Keratinocyte (primary cell): ENCODE measurements around the gene FKTN. TPM values are rescaled to one million over a fixed set of nuclear protein-coding genes. Genes with fewer than 3 reads are reported as not detected.

Experiments used
- DNase-seq: peaks from one replicate; pipeline ENCODE4 v3.0.0-alpha.2; 2011; ENCODE audit warnings: low read depth, missing footprints, low spot score
- FAIRE-seq: peaks from 2 replicates; lab custom pipeline; 2011; peaks lifted over from hg19 to GRCh38; lab: Jason Lieb, UNC
- H2AFZ ChIP-seq: 2 replicates; pipeline ENCODE4 v1.6.0; 2012; ENCODE audit warnings: low read length, control low read depth, inconsistent platforms; ENCODE audit not compliant: control insufficient read depth
- H3K27ac ChIP-seq: 2 replicates; pipeline ENCODE4 v1.5.1; 2011; ENCODE audit warnings: low read length; ENCODE audit not compliant: control insufficient read depth, insufficient read depth
- H3K27me3 ChIP-seq: 3 replicates; pipeline ENCODE4 v1.6.0; 2011; ENCODE audit warnings: low read length; ENCODE audit not compliant: control insufficient read depth, insufficient read depth; ENCODE audit errors: extremely low read depth
- H3K36me3 ChIP-seq, 2 experiments: 2 replicates in 1 of 2; 3 replicates in 1 of 2; pipeline ENCODE4 v1.5.1; 2011; ENCODE audit warnings: low read length in 2 of 2, mild to moderate bottlenecking in 1 of 2; ENCODE audit not compliant: control insufficient read depth in 2 of 2, insufficient read depth in 2 of 2; ENCODE audit errors: extremely low read depth in 1 of 2
- H3K4me1 ChIP-seq: 3 replicates; pipeline ENCODE4 v1.5.1; 2011; ENCODE audit warnings: low read length; ENCODE audit not compliant: control insufficient read depth, insufficient read depth; ENCODE audit errors: extremely low read depth
- H3K4me2 ChIP-seq: 3 replicates; pipeline ENCODE4 v1.6.0; 2011; ENCODE audit warnings: low read depth, low read length; ENCODE audit not compliant: control insufficient read depth, insufficient read depth; ENCODE audit errors: extremely low read depth
- H3K4me3 ChIP-seq, 3 experiments: fragments of 200-600 bp in 1 of 3; sonication (generic) in 1 of 3; 2 replicates in 2 of 3; 3 replicates in 1 of 3; pipeline ENCODE4 v1.5.1; 2011 to 2016; ENCODE audit warnings: low read length in 3 of 3, mild to moderate bottlenecking in 3 of 3, control low read depth in 2 of 3, inconsistent platforms in 1 of 3, low read depth in 1 of 3, mixed read lengths in 1 of 3, mixed run types in 1 of 3, moderate library complexity in 1 of 3; ENCODE audit not compliant: control insufficient read depth in 2 of 3, insufficient read depth in 2 of 3; ENCODE audit errors: extremely low read depth in 1 of 3
- H3K79me2 ChIP-seq: 2 replicates; pipeline ENCODE4 v1.6.0; 2012; ENCODE audit warnings: low read length; ENCODE audit not compliant: control insufficient read depth, insufficient read depth
- H3K9ac ChIP-seq: 3 replicates; pipeline ENCODE4 v1.6.0; 2011; ENCODE audit warnings: low read length; ENCODE audit not compliant: control insufficient read depth, insufficient read depth; ENCODE audit errors: extremely low read depth
- H3K9me1 ChIP-seq: 3 replicates; pipeline ENCODE4 v1.6.0; 2011; ENCODE audit warnings: low read length; ENCODE audit not compliant: control insufficient read depth, insufficient read depth; ENCODE audit errors: extremely low read depth
- H3K9me3 ChIP-seq: 2 replicates; pipeline ENCODE4 v1.5.1; 2012; ENCODE audit warnings: low read depth, low read length; ENCODE audit not compliant: control insufficient read depth
- H4K20me1 ChIP-seq: 3 replicates; pipeline ENCODE4 v1.6.0; 2011; ENCODE audit warnings: low read length; ENCODE audit not compliant: control insufficient read depth, insufficient read depth; ENCODE audit errors: extremely low read depth
- EZH2 ChIP-seq: IDR thresholded peaks from one replicate; pipeline ENCODE4 v1.6.1; 2012; ENCODE audit warnings: inconsistent platforms, mild to moderate bottlenecking, low read length, moderate library complexity
- dilution Hi-C: fragments of 300-500 bp; cut with MboI; formaldehyde crosslinking; loops from one replicate; pipeline ENCODE4 v1.7.0; 2020; ENCODE audit warnings: low sequenced_read_pairs; ENCODE audit not compliant: extremely low pct_ligation_motif_present
- polyA plus RNA-seq, 5 experiments: library from polyadenylated mRNA; depleted of rRNA in 3 of 5; stranded (reverse) in 3 of 5; stranded (forward) in 1 of 5; unstranded in 1 of 5; fragments of >200 nt; gene quantifications; 1 replicate in 1 of 5; 2 replicates in 3 of 5; 3 replicates in 1 of 5; pipeline versions ENCODE4 v1.2.1 to v1.2.3, GENCODE V29; 2011 to 2012; ENCODE audit warnings: missing spikeins in 2 of 5, low read depth in 1 of 5, low replicate concordance in 1 of 5
- TF ChIP-seq, protein P1 (sequence below), 3 experiments: IDR thresholded peaks in 1 of 3; conservative IDR thresholded peaks in 1 of 3; optimal IDR thresholded peaks in 1 of 3; 2 replicates in 2 of 3; 3 replicates in 1 of 3; pipeline versions ENCODE3 to v1.5.1; 2011; ENCODE audit warnings: low read length in 3 of 3, mild to moderate bottlenecking in 3 of 3, moderate library complexity in 2 of 3, control low read depth in 1 of 3, inconsistent platforms in 1 of 3; ENCODE audit not compliant: insufficient read depth in 2 of 3; ENCODE audit errors: extremely low read depth in 1 of 3

Gene FKTN
- polyA plus RNA-seq, 1 donor (not counting 4 experiments of a cell fraction or from before 2014, with no cell fraction given), result 15.9 TPM

- dilution Hi-C loops, result no loop called here
- TF ChIP-seq, protein P1, sequence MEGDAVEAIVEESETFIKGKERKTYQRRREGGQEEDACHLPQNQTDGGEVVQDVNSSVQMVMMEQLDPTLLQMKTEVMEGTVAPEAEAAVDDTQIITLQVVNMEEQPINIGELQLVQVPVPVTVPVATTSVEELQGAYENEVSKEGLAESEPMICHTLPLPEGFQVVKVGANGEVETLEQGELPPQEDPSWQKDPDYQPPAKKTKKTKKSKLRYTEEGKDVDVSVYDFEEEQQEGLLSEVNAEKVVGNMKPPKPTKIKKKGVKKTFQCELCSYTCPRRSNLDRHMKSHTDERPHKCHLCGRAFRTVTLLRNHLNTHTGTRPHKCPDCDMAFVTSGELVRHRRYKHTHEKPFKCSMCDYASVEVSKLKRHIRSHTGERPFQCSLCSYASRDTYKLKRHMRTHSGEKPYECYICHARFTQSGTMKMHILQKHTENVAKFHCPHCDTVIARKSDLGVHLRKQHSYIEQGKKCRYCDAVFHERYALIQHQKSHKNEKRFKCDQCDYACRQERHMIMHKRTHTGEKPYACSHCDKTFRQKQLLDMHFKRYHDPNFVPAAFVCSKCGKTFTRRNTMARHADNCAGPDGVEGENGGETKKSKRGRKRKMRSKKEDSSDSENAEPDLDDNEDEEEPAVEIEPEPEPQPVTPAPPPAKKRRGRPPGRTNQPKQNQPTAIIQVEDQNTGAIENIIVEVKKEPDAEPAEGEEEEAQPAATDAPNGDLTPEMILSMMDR (optimal IDR thresholded peaks at IDR 0.05 in 1 of 3, IDR thresholded peaks at IDR 0.05 in 1 of 3, conservative IDR thresholded peaks at IDR 0.05 in 1 of 3; ENCODE audit: extremely low read depth in 1 of 3, insufficient read depth in 2 of 3, low read length in 3 of 3), result no peak
- TF ChIP-seq EZH2, result no peak
- Histone ChIP-seq H3K9ac (no peak overlapping the region), H3K36me3 (no peaks in the 10 kb centered on the region), H3K4me2 (no peak overlapping the region), H3K79me2 (no peaks in the 10 kb centered on the region), H2AFZ (no peak overlapping the region), H3K4me1 (no peaks in the 10 kb centered on the region), H3K9me1 (no peaks in the 10 kb centered on the region), H3K27ac (no peak overlapping the region), H3K9me3 (no peaks in the 10 kb centered on the region), H4K20me1 (no peaks in the 10 kb centered on the region), H3K4me3 (no peak overlapping the region), H3K27me3 (no peaks in the 10 kb centered on the region)
- FAIRE-seq (no peak), DNase-seq (no peak)
These were observed 129.0 kb downstream of the FKTN start for GRCh38 chr9:105686936-105687335.

Other genes with a start within 250 kb of the FKTN start
- 1.8 to 5.2 TPM (median 3.4 TPM) in 3 replicates for gene FSD1L, start 110.1 kb upstream of the FKTN start, polyA plus RNA-seq
- gene TAL2, start 104.3 kb downstream of the FKTN start, polyA plus RNA-seq, result 0.10 to 0.30 TPM in 2 of 3 replicates, not detected in the other
- 7.7 to 9.8 TPM (median 7.9 TPM) in 3 replicates for gene TMEM38B, start 136.4 kb downstream of the FKTN start, polyA plus RNA-seq